Stimulated activated CD4-positive, alpha-beta T cell treated with anti-CD3 and anti-CD28 coated beads, Interleukin-15, amount 100 ng/mL, for 48 hours (primary cell): ENCODE measurements around the gene ABTB2.
A peak's percentile ranks its signal among the peaks of the same experiment; 100 is the strongest.

Experiments used
- DNase-seq, 2 donors: peaks; one replicate each; pipeline ENCODE4 v3.0.0-alpha.2; 2020; ENCODE audit warnings: low read depth in 2 of 2

ABTB2 gene

GRCh38 chr11:34114014-34114413 is 243.8 kb downstream of the ABTB2 start:
- no peak for DNase-seq

GRCh38 chr11:34111722-34112270 is 246.0 kb downstream of the ABTB2 start:
- DNase-seq: no peak

- no peak for DNase-seq
Measured at GRCh38 chr11:34105957-34106504, 251.8 kb downstream of the ABTB2 start.

GRCh38 chr11:34105079-34105956 is 252.5 kb downstream of the ABTB2 start, which contains the start of gene NAT10:
Gene NAT10 (plus strand): TSS chr11:34105629. CDS start chr11:34108226, 2,597 bp downstream.
- DNase-seq: peak; percentile 93 to 97

- DNase-seq: no peak
Measured at GRCh38 chr11:34104680-34105078, 253.1 kb downstream of the ABTB2 start.
